HG03039 (cell line): Measurements from ENCODE around the gene HGD.

Experiments
- ATAC-seq: cut with Tn5 transposase; IDR thresholded peaks from one replicate; pipeline ENCODE4 v1.9.1; 2021; ENCODE audit warnings: mild to moderate bottlenecking, moderate library complexity; ENCODE audit not compliant: unreplicated experiment

Gene HGD

DNA sequence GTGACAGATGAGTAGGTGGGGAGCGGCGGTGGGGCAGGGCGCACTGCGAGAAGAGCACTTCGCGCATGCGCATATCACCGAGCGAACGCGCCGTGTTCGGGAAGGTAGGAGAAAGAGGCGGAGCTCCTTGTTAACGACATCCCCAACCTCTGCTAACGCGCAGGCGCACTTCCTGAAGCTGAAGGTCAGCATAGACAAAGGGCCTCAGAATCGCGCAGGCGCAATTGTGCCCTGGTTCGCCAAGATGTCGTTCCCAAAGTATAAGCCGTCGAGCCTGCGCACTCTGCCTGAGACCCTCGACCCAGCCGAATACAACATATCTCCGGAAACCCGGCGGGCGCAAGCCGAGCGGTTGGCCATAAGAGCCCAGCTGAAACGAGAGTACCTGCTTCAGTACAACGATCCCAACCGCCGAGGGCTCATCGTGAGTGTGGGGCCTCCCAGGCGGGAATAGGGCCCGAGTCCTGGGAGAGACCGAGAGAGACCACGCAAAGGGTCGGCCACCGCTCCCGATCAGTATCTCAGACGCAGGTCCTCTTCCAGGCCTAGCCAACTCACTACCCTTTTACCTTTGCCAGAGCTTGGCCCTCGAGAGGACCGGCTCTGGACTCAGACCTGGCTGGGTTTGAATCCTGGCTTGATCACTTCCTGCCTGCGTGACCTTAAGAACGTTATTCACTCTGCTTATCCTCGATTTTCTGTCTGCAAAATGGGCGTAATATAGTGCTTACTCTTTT, 85.8 kb downstream of the HGD start, which contains the start of gene NDUFB4:
Gene NDUFB4 (plus strand): TSS at position 221 of the 737 bp plus-strand sequence. CDS start 24 bp downstream, at position 245.
- ATAC-seq, result peak; percentile 93

DNA sequence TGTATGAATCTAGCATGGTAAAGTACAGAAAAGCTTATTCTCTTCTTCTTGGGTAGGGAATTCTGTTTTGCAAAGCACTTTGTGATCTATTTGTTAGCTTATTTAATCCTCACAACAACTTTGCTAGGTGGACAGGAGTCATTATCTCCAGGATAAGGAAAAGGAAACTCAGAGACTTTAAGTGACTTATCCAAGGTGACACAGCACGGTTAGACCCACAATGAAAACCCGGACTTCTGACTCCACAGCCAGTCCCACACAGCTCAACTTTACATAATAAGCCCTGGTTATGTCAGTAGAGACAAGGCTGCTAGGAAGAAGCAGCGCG, 86.3 kb downstream of the HGD start:
- no peak for ATAC-seq

DNA sequence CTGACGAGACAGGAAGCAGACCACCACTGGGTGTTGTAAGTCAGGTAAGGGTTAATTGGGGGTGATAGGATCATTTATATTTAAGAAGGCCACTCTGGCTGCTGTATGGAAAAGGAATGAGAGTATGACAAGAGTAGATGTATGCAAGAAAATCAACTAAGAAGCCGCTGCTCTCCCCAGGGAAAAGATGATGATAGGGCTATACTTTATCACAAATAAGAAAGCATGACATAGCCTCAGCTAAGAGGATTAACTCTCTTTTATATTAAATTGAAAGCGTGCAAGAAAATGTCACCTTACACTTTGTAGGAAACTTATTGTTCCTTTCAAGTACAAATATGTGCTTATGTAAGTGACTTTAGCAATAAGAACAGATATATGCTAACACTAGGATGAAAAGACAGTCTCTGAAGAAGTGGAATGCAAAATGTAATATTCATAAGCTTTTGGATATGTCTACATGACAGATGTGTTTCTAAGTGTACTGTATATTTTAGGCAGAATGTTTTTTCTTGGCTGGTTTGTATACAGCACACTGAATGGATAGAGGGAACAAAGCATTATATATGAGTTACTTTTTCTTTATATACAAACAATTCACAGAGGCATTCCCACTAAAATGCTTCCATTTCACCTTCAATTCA, 94.6 kb downstream of the HGD start:
- ATAC-seq, result no peak
